OCI-LY1 (cell line): ENCODE data around the gene ZBTB46.

Source experiments
- CTCF ChIP-seq: fragments of 200-600 bp; sonication (generic), shearing (Covaris generic); IDR thresholded peaks from 2 replicates; pipeline ENCODE4 v1.5.1; 2017; ENCODE audit warnings: mild to moderate bottlenecking, antibody characterized with exemption, low read length, moderate library complexity, mixed read lengths
- EZH2 ChIP-seq: fragments of 200-600 bp; sonication (generic), shearing (Covaris generic); IDR thresholded peaks from 2 replicates; pipeline ENCODE4 v1.8.0; 2017; ENCODE audit warnings: borderline replicate concordance, mixed run types, mild to moderate bottlenecking, antibody characterized with exemption, low read length, moderate library complexity, mixed read lengths

- no peak for TF ChIP-seq CTCF
- no peak for TF ChIP-seq EZH2
Measured at GRCh38 chr20:63856098-63856511, 25.0 kb upstream of the ZBTB46 start.
